B cell (primary cell): Measurements from ENCODE around the gene RASGEF1B. TPM values are rescaled to one million over a fixed set of nuclear protein-coding genes. Genes with fewer than 3 reads are reported as not detected.

Experiments used
- ATAC-seq: fragments of 200-7000 bp; cut with Tn5 transposase; one replicate; pipeline ENCODE4 v1.10.0; 2021; ENCODE audit warnings: low read depth, mild to moderate bottlenecking, moderate number of reproducible peaks, moderate library complexity
- CTCF ChIA-PET: fragments of 350-600 bp; sonication (Branson Sonifier 250); formaldehyde crosslinking; loops from one replicate; lab custom pipeline; 2021; ENCODE audit warnings: antibody characterized with exemption, inconsistent platforms; lab: Charles Lee
- POLR2A ChIA-PET: fragments of 350-600 bp; sonication (Branson Sonifier 250); formaldehyde crosslinking; loops from one replicate; lab custom pipeline; 2021; ENCODE audit warnings: antibody characterized with exemption; lab: Charles Lee
- DNase-seq: peaks from one replicate; pipeline ENCODE4 v3.0.0; 2013
- H2AFZ ChIP-seq: 2 replicates; pipeline ENCODE4 v1.6.1; 2012; ENCODE audit warnings: mild to moderate bottlenecking, low read depth, low read length; ENCODE audit not compliant: insufficient read depth, poor library complexity, severe bottlenecking
- H3K27ac ChIP-seq, 2 donors: 1 replicate in 1 of 2; 2 replicates in 1 of 2; pipeline ENCODE4 v1.5.1; 2012 to 2013; ENCODE audit warnings: low read length in 2 of 2, mild to moderate bottlenecking in 2 of 2, moderate library complexity in 1 of 2
- H3K27me3 ChIP-seq, 4 experiments: fragments of 200-600 bp in 1 of 4; sonication (generic) in 1 of 4; replicated peaks in 1 of 4; 1 replicate in 2 of 4; 2 replicates in 2 of 4; pipeline versions ENCODE4 v1.6.1 to v1.7.0; 2013 to 2016; ENCODE audit warnings: low read length in 3 of 4, mild to moderate bottlenecking in 2 of 4, mixed read lengths in 1 of 4, moderate library complexity in 1 of 4; ENCODE audit not compliant: insufficient read depth in 4 of 4, control insufficient read depth in 3 of 4; ENCODE audit errors: control extremely low read depth in 1 of 4
- H3K36me3 ChIP-seq, 2 experiments: replicated peaks in 1 of 2; 1 replicate in 1 of 2; 2 replicates in 1 of 2; pipeline versions ENCODE4 v1.6.1 to v1.7.1; 2013; ENCODE audit warnings: low read length in 1 of 2; ENCODE audit not compliant: insufficient read depth in 2 of 2, control insufficient read depth in 1 of 2; ENCODE audit errors: control extremely low read depth in 1 of 2, extremely low read depth in 1 of 2
- H3K4me1 ChIP-seq, 2 donors: fragments of 200-600 bp in 1 of 2; sonication (generic) in 1 of 2; 1 replicate in 1 of 2; 2 replicates in 1 of 2; pipeline versions ENCODE4 v1.5.1 to v1.6.1; 2013 to 2017; ENCODE audit warnings: low read length in 2 of 2; ENCODE audit not compliant: control insufficient read depth in 2 of 2, insufficient read depth in 2 of 2
- H3K4me2 ChIP-seq: replicated peaks from 2 replicates; pipeline ENCODE3; 2012; ENCODE audit warnings: mild to moderate bottlenecking, low read depth, low read length; ENCODE audit not compliant: poor library complexity, severe bottlenecking
- H3K4me3 ChIP-seq, 5 experiments: fragments of 200-600 bp in 1 of 5; sonication (generic) in 1 of 5; 1 replicate in 3 of 5; 2 replicates in 2 of 5; pipeline versions ENCODE4 v1.5.1 to v1.7.0; 2011 to 2016; ENCODE audit warnings: low read length in 4 of 5, mild to moderate bottlenecking in 4 of 5, low read depth in 2 of 5, control low read depth in 1 of 5, moderate library complexity in 1 of 5; ENCODE audit not compliant: insufficient read depth in 1 of 5; ENCODE audit errors: control extremely low read depth in 1 of 5, extremely low read depth in 1 of 5
- H3K79me2 ChIP-seq: fragments of 200-600 bp; sonication (generic); one replicate; pipeline ENCODE4 v1.6.0; 2016; ENCODE audit warnings: low read length; ENCODE audit not compliant: control insufficient read depth, insufficient read depth
- H3K9ac ChIP-seq: fragments of 200-600 bp; sonication (generic); 2 replicates; pipeline ENCODE4 v1.6.1; 2017; ENCODE audit warnings: mild to moderate bottlenecking, low read length, moderate library complexity
- H3K9me3 ChIP-seq, 3 donors: one replicate each; pipeline versions ENCODE4 v1.6.1 to v1.7.1; 2013; ENCODE audit warnings: low read length in 2 of 3; ENCODE audit not compliant: control insufficient read depth in 2 of 3, insufficient read depth in 1 of 3; ENCODE audit errors: control extremely low read depth in 1 of 3
- H4K20me1 ChIP-seq: 2 replicates; pipeline ENCODE4 v1.6.0; 2012; ENCODE audit warnings: mild to moderate bottlenecking, low read length; ENCODE audit not compliant: insufficient read depth, control insufficient read depth, poor library complexity, severe bottlenecking
- H3K27ac Mint-ChIP-seq: one replicate; pipeline ENCODE4 v1.8.0; 2021; ENCODE audit warnings: mixed read lengths
- H3K27me3 Mint-ChIP-seq: one replicate; pipeline ENCODE4 v1.8.0; 2021; ENCODE audit warnings: mixed read lengths
- H3K4me1 Mint-ChIP-seq: one replicate; pipeline ENCODE4 v1.8.0; 2021; ENCODE audit warnings: mixed read lengths
- H3K4me3 Mint-ChIP-seq: one replicate; pipeline ENCODE4 v1.8.0; 2021; ENCODE audit warnings: mixed read lengths
- H3K9me3 Mint-ChIP-seq: one replicate; pipeline ENCODE4 v1.8.0; 2022; ENCODE audit warnings: mixed read lengths; ENCODE audit not compliant: insufficient read depth
- EZH2 ChIP-seq: IDR thresholded peaks from 2 replicates; pipeline ENCODE4 v1.6.1; 2012; ENCODE audit warnings: borderline replicate concordance, low read depth, mild to moderate bottlenecking, moderate library complexity, low read length; ENCODE audit not compliant: insufficient read depth, poor library complexity, severe bottlenecking
- WGBS: methylation state at CpG from one replicate; pipeline ENCODE4 v1.1.5; 2013; ENCODE audit warnings: missing lambda C conversion rate; ENCODE audit not compliant: insufficient coverage; 5-methylcytosine and 5-hydroxymethylcytosine counted together
- intact Hi-C: fragments of 100-400 bp; cut with micrococcal nuclease; formaldehyde crosslinking; loops from one replicate; pipeline ENCODE4 v1.10.0; 2022
- polyA plus RNA-seq: library from polyadenylated mRNA; depleted of rRNA; stranded (reverse); fragments of >200 nt; gene quantifications from 2 replicates; pipeline ENCODE4 v1.2.3, GENCODE V29; 2012
- total RNA-seq, 2 donors: library from RNA; stranded (reverse); fragments of 120-200 nt in 1 of 2; gene quantifications; 1 replicate in 1 of 2; 2 replicates in 1 of 2; pipeline versions ENCODE4 v1.2.3 to v1.2.4, GENCODE V29; 2013 to 2022
- TF ChIP-seq, protein P1 (sequence below): fragments of 200-600 bp; IDR thresholded peaks from one replicate; pipeline ENCODE4 v1.8.0; 2022; ENCODE audit warnings: antibody characterized with exemption, mild to moderate bottlenecking

RASGEF1B gene
- total and polyA plus RNA-seq, 2 donors (not counting 1 experiment from before 2014, with no cell fraction given) = 20.4 to 130 TPM

GRCh38 chr4:81470456-81471297, 1.0 kb downstream of the RASGEF1B start:
- intact Hi-C loops = loop anchor here (2.0 to 5.0 kb wide), 4 partner anchors 37 to 902 kb away; partner anchors contain the start of gene HNRNPD
- no peaks in the 10 kb centered on the region for H3K27me3 Mint-ChIP-seq
- TF ChIP-seq EZH2 = no peak
- TF ChIP-seq, protein P1, sequence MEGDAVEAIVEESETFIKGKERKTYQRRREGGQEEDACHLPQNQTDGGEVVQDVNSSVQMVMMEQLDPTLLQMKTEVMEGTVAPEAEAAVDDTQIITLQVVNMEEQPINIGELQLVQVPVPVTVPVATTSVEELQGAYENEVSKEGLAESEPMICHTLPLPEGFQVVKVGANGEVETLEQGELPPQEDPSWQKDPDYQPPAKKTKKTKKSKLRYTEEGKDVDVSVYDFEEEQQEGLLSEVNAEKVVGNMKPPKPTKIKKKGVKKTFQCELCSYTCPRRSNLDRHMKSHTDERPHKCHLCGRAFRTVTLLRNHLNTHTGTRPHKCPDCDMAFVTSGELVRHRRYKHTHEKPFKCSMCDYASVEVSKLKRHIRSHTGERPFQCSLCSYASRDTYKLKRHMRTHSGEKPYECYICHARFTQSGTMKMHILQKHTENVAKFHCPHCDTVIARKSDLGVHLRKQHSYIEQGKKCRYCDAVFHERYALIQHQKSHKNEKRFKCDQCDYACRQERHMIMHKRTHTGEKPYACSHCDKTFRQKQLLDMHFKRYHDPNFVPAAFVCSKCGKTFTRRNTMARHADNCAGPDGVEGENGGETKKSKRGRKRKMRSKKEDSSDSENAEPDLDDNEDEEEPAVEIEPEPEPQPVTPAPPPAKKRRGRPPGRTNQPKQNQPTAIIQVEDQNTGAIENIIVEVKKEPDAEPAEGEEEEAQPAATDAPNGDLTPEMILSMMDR = no peak
- H3K9me3 ChIP-seq = peaks cover 0 to 15% (median 3%) of the 10 kb centered on the region in 3 donors
- peak overlapping the region; percentile 98 to 100 for H3K27ac ChIP-seq
- H3K27ac Mint-ChIP-seq = peak overlapping the region; percentile 97
- H3K4me1 ChIP-seq = peaks cover 38 to 46% of the 10 kb centered on the region in 2 donors
- POLR2A ChIA-PET = interaction anchor here (0.6 to 2.3 kb wide), 11 partner anchors 14 to 959 kb away, joined by 3 to 8 read pairs (median 3); partner anchors contain the start of gene HNRNPDL
- peaks cover 59% of the 10 kb centered on the region for H3K79me2 ChIP-seq
- no peaks in the 10 kb centered on the region for H3K9me3 Mint-ChIP-seq
- H4K20me1 ChIP-seq = peaks cover 56% of the 10 kb centered on the region
- DNase-seq (peak; percentile 86), ATAC-seq (peak; percentile 2)
- H3K4me2 ChIP-seq = peak overlapping the region; percentile 76
- under 1% methylated on average over 26 of the region's 31 CpGs for WGBS
- peak overlapping the region; percentile 98 for H3K4me3 Mint-ChIP-seq
- no peaks in the 10 kb centered on the region for H3K27me3 ChIP-seq
- peaks cover 58% of the 10 kb centered on the region for H3K4me1 Mint-ChIP-seq
- H3K4me3 ChIP-seq = peak overlapping the region; percentile 85 to 99 (median 98)
- no peak overlapping the region for H2AFZ ChIP-seq
- H3K9ac ChIP-seq = peak overlapping the region; percentile 100
- no peaks in the 10 kb centered on the region for H3K36me3 ChIP-seq
- CTCF ChIA-PET = interaction anchor here (0.7 to 11.2 kb wide), 31 partner anchors 13 to 889 kb away, joined by 3 to 332 read pairs (median 6); no protein-coding TSS in a partner anchor
